GM18868 (cell line): ENCODE results near the gene KLF5.
"Not testable (repeated sequence)": the region's sequence is repeated elsewhere in the genome, so short reads cannot be mapped to it uniquely, and the experiment has no call there.

Source experiments
- ATAC-seq: cut with Tn5 transposase; IDR thresholded peaks from one replicate; pipeline ENCODE4 v1.9.1; 2021; ENCODE audit warnings: mild to moderate bottlenecking, moderate library complexity; ENCODE audit not compliant: unreplicated experiment

Gene KLF5

DNA sequence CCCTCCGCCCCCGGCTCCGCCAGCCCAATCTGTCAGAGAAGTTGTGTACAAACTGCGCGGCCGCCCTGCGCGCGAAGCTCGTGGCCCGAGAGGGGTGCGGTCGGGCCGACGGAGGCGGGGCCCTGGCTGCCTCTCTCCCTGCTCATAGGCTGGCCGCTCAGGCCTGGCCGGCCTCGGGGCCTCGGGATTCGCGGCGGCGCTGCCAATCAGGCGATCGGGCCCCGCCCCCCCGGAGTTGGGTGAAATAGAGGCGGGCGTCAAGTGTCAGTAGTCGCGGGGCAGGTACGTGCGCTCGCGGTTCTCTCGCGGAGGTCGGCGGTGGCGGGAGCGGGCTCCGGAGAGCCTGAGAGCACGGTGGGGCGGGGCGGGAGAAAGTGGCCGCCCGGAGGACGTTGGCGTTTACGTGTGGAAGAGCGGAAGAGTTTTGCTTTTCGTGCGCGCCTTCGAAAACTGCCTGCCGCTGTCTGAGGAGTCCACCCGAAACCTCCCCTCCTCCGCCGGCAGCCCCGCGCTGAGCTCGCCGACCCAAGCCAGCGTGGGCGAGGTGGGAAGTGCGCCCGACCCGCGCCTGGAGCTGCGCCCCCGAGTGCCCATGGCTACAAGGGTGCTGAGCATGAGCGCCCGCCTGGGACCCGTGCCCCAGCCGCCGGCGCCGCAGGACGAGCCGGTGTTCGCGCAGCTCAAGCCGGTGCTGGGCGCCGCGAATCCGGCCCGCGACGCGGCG lies at the start of gene KLF5:
Gene KLF5, plus strand, starts transcription at position 270 of the 724 bp plus-strand sequence. Its CDS starts 323 bp downstream, at position 593.
- ATAC-seq = peak; percentile 96

DNA sequence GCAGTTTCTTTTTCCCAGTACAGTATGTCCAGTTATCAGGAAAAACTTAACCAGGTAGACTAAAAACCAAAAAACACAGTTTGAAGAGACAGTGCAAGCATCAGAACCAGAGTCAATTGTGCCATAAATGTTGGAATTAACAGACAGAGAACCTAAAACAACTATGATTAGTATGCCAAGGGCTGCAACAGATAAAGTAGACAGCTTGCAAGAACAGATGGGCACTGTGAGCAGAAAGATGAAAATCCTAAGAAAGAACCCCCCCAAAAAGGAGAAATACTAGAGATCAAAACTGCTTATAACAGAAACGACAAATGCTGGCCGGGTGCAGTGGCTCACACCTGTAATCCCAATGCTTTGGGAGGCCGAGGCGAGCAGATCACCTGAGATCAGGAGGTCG lies 47.1 kb upstream of the KLF5 start:
- ATAC-seq = no peak

DNA sequence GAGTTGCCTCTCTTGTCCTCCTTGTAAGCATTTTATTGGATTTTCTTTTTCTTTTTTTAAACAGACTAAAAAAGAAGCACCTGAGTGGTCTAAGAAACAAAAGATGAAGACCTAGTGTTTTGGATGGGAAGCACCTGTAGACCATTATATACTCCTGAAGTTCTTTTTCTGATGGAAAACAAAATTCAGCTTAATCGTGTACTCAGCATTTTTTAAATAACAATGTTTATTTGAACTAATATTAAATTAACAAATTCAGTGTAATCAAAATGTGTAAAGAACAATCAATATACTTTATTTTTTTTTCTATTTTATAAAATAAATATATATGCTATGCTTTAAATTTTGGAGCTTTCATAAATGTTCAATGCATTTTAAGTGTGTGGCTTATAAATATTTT lies 43.0 kb upstream of the KLF5 start:
- no peak for ATAC-seq

GRCh38 chr13:73018336-73018735 lies 40.5 kb upstream of the KLF5 start:
- no peak for ATAC-seq

- ATAC-seq = peak; percentile 79
These were observed 33.4 kb upstream of the KLF5 start for GRCh38 chr13:73025217-73026012.

DNA sequence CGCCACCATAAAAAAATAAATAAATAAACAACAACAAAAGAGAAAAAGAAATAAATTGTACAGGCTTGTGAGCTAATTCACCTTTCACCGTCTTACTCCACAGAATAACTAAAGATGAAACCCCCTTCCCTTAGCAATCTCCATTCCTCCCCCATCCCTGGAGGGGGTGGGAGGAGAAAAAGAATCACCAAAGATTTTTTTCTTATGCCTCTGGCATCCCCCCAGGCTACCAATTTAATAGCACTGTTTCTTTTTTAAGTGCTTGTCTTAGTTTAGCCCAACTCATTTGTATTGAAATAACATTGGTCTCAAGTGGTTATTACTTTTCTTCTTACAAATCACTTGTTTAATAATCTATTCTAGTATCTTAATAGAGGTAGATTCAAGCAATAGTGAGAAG lies 23.9 kb upstream of the KLF5 start:
- ATAC-seq = no peak

DNA sequence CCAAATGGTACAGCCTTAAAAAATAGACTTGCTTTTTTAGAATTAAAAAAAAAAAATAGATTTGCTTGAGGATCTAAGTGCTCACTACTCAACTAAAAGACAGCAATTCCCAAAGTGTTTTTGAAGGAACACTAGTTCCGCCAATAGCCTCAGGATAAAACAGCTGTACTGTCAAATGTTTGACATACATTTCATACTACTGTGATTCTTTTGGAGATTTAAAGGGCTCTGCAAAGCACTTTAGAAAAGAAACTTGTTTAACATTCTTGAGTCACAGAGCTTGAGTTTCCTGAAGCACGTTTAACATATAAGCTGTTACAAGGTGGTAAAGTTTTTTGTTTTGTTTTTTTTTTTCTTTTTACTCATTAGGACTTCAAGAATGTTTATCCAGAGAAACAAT lies 23.1 kb upstream of the KLF5 start:
- ATAC-seq = no peak

- no peak for ATAC-seq
These were observed 22.2 kb upstream of the KLF5 start for GRCh38 chr13:73036566-73036965.

DNA sequence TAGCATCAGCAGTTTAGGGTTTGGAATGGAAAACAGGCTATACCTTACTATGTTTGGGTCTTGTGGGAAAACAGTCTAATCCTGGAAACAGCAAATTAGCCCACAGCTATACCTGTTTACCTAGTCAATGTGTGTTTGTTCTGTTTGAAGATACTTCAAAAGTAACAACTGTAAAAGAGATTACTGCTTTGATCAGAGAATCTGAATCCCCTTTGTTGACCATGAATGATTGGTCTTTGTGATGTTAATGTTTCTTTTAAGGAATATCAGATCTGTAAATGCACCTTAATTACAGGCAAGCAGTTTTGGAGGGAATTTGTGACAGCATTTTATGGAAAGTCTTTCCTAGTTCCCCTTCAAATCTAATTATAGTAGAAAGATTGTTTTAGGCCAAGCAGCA lies 20.7 kb upstream of the KLF5 start:
- ATAC-seq = no peak

GRCh38 chr13:73039201-73040108 lies 19.4 kb upstream of the KLF5 start:
- ATAC-seq = no peak

GRCh38 chr13:73040484-73040883 lies 18.3 kb upstream of the KLF5 start:
- ATAC-seq = no peak

GRCh38 chr13:73040968-73041596 lies 17.7 kb upstream of the KLF5 start:
- no peak for ATAC-seq

- no peak for ATAC-seq
These were observed 13.8 kb upstream of the KLF5 start for GRCh38 chr13:73045031-73045430.

DNA sequence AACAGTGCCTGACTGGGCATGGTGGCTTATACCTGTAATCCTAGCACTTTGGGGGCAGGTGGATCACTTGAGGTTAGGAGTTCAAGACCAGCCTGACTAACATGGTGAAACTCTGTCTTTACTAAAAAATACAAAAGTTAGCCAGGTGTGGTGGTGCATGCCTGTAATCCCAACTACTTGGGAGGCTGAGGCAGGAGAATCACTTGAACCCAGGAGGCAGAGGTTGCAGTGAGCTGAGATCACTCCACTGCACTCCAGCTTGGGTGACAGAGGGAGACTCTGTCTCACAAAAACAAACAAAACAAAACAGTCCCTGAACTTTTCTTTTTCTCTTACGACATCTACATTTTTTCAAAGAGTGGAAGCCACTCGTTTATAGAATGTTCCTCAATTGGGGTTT lies 10.2 kb upstream of the KLF5 start:
- not testable (repeated sequence) for ATAC-seq

GRCh38 chr13:73054712-73055111 lies 4.1 kb upstream of the KLF5 start:
- ATAC-seq = no peak

- ATAC-seq = no peak
These were observed 2.8 kb upstream of the KLF5 start for GRCh38 chr13:73055813-73056564.

DNA sequence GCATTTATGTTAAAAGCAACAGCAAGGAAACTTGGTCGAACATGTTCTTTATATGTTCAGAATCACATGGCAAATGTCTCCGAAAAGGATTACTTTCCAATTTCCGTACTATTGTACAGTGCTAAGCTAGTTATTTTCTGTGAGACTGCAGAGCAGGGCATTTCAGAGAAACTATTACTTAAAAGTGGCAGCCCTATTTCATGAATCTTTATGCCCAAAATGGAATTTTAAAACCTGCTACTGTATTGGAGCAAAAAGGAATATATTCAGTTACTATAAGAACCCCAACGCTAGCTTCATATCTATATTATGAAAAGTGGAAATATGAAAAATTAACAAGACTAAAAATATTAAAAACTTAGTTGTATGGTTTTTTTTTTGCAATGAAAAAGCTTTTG lies 2.2 kb upstream of the KLF5 start:
- no peak for ATAC-seq

DNA sequence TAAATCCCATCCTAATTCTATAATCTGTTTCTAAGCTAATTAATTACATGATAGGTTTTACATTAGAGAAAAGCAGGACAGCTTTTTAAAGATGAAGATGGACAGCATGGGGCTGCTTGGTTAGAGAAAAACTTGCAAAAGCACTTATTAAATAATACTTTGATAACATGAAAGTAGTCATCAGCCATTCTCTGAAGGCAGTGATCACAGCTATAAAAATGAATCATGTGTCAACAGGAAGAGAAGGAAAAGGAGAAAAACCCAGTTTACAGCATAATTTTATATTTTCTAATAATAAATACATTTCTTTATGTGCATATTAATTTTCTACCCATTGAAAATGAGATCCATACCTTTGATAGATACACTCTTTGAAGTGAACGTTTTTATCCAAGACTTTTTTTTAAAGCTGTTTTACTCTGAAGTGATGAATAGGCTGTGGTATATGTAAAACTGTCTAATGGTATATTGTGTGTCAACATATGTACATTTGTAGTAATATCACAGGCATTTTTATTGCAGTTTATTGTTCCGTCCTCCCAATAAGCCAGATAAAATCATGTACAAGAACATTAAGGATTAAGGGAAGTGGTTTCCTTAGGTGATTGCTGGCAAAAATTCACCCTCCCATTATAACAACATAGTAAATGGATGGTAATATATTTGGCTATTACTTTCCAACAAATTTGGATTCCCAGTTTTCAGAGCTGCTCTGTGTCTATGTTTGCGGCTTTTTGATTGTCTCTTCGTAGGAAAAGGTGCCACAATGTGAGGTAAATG lies 1.3 kb upstream of the KLF5 start:
- no peak for ATAC-seq

GRCh38 chr13:73058064-73058313 lies 816 bp upstream of the KLF5 start:
- ATAC-seq = no peak

DNA sequence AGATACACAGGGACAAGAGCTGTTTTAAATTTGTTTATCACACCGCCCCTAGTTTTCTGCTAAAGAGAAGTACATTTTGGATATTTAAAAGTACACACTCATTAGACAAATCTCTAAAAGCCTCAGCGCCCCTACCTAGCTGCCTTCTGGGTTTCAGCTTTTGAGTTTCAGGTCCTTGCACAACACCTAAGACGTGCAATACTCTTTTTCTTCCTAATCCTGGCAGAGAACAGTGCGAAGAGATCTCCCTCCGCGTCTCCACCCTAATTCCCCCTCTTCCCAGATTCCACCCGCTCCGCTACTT lies 421 bp upstream of the KLF5 start:
- peak; percentile 16 for ATAC-seq
